Peyer's patch (tissue), 4 donors: ENCODE data around the gene PDCD5. TPM values are rescaled to one million over a fixed set of nuclear protein-coding genes. Genes with fewer than 3 reads are reported as not detected.

Experiments used
- DNase-seq, 3 donors: peaks; one replicate each; pipeline ENCODE4 v3.0.0-alpha.2; 2017 to 2019
- H3K27ac ChIP-seq, 4 donors: fragments of 200-600 bp; sonication (generic); one replicate each; pipeline ENCODE4 v1.5.1; 2016 to 2019
- H3K27me3 ChIP-seq, 2 donors: fragments of 200-600 bp; sonication (generic); one replicate each; pipeline ENCODE4 v1.5.1; 2019
- H3K36me3 ChIP-seq, 3 donors: fragments of 200-600 bp; sonication (generic); one replicate each; pipeline ENCODE4 v1.5.1; 2016 to 2019
- H3K4me1 ChIP-seq, 4 donors: fragments of 200-600 bp; sonication (generic); one replicate each; pipeline ENCODE4 v1.5.1; 2016 to 2019
- H3K4me3 ChIP-seq, 4 donors: fragments of 200-600 bp; sonication (generic); 1 replicate in 3 of 4; 2 replicates in 1 of 4; pipeline ENCODE4 v1.5.1; 2016 to 2019; ENCODE audit warnings: mild to moderate bottlenecking in 1 of 4
- H3K9me3 ChIP-seq, 4 donors: fragments of 200-600 bp; sonication (generic); one replicate each; pipeline ENCODE4 v1.5.1; 2016 to 2019; ENCODE audit warnings: mild to moderate bottlenecking in 1 of 4
- POLR2A ChIP-seq, 2 donors: fragments of 450-650 bp; IDR thresholded peaks; one replicate each; pipeline ENCODE4 v1.5.1; 2017; ENCODE audit warnings: antibody characterized with exemption in 2 of 2, mild to moderate bottlenecking in 2 of 2, moderate library complexity in 2 of 2
- total RNA-seq, 4 donors: library from RNA; depleted of rRNA; stranded (reverse); fragments of >200 nt; gene quantifications; one replicate each; pipeline ENCODE4 v1.1.0, GENCODE V29; 2016
- TF ChIP-seq, protein P1 (sequence below), 6 experiments: fragments of 450-650 bp in 4 of 6; fragments of 200-600 bp in 2 of 6; sonication (generic) in 1 of 6; IDR thresholded peaks; one replicate each; pipeline ENCODE4 v1.5.1; 2017 to 2019; ENCODE audit warnings: antibody characterized with exemption in 6 of 6, mild to moderate bottlenecking in 3 of 6, moderate library complexity in 1 of 6

Gene PDCD5
- total RNA-seq, 4 donors from 2014 or later, result 32.5 to 80.0 (median 43.3) TPM

DNA sequence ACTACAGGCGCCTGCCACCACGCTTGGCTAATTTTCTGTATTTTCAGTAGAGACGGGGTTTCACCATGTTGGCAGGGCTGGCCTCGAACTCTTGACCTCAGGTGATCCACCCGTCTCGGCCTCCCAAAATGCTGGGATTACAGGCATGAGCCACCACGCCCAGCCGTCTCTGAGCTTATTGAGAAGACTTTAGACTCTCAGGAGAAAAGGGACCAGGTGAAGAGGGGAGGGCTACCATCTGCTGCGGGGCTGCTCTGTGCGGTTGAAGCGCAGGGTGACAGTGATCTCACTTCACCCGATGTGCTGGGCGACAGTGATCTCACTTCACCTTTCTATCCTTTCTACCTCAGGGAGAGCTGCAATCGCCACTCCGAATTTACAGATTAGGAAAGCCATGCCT is 25.3 kb downstream of the PDCD5 start:
- DNase-seq, result no peak
- Histone ChIP-seq H3K4me1 (no peaks in the 10 kb centered on the region), H3K4me3 (no peak overlapping the region), H3K9me3 (no peaks in the 10 kb centered on the region), H3K27me3 (no peaks in the 10 kb centered on the region), H3K36me3 (peaks cover 0 to 71% (median 0%) of the 10 kb centered on the region in 3 donors), H3K27ac (no peak overlapping the region)
- TF ChIP-seq, protein P1, sequence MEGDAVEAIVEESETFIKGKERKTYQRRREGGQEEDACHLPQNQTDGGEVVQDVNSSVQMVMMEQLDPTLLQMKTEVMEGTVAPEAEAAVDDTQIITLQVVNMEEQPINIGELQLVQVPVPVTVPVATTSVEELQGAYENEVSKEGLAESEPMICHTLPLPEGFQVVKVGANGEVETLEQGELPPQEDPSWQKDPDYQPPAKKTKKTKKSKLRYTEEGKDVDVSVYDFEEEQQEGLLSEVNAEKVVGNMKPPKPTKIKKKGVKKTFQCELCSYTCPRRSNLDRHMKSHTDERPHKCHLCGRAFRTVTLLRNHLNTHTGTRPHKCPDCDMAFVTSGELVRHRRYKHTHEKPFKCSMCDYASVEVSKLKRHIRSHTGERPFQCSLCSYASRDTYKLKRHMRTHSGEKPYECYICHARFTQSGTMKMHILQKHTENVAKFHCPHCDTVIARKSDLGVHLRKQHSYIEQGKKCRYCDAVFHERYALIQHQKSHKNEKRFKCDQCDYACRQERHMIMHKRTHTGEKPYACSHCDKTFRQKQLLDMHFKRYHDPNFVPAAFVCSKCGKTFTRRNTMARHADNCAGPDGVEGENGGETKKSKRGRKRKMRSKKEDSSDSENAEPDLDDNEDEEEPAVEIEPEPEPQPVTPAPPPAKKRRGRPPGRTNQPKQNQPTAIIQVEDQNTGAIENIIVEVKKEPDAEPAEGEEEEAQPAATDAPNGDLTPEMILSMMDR (IDR thresholded peaks at IDR 0.05), result no peak
- no peak for TF ChIP-seq POLR2A (IDR thresholded peaks at IDR 0.05)

DNA sequence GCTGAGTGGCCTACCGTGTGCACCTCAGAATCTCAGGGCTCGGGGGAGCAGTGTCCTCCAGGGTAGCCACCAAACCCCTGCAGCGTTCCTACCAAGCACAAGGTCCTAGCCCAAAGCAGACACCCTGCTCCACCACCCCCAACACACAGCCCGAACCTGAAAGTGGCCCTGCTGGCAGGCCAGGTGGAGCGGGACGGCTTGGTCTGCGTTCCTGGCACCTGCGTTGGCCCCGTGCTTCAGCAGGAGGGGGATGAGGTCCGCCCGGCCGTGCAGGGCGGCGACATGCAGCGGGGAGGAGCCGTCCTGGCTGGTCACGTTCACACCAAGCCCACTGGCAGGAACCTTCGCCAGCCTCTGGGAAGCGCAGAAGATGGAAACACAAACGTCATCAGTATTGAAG is 26.5 kb downstream of the PDCD5 start:
- no peaks in the 10 kb centered on the region for H3K9me3 ChIP-seq
- DNase-seq, result no peak
- no peak overlapping the region for H3K4me3 ChIP-seq
- no peak overlapping the region for H3K27ac ChIP-seq
- TF ChIP-seq, protein P1 (IDR thresholded peaks at IDR 0.05), result no peak
- no peak for TF ChIP-seq POLR2A (IDR thresholded peaks at IDR 0.05)
- H3K27me3 ChIP-seq, result no peaks in the 10 kb centered on the region
- no peaks in the 10 kb centered on the region for H3K4me1 ChIP-seq
- peaks cover 0 to 71% (median 0%) of the 10 kb centered on the region in 3 donors for H3K36me3 ChIP-seq

DNA sequence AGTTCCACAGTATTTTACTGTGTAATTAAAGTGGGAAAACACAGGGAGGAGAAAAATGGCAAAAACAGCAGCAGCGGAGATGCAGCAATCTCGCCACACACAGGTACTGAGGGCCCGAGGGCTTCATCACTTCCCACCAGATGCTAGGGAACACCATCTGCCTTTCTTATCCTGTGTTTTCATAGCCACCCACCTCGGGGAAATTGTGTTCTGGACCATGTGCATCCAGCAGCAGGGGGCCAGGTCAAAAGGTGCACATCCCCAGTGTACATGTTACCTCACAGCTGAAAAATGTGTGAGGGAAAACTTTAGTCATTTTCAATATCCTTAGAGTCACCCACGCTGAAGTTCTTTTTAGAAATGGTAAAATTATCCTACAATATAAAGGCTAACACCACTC is 30.2 kb downstream of the PDCD5 start:
- H3K27ac ChIP-seq, result no peak overlapping the region
- peaks cover 0 to 70% (median 0%) of the 10 kb centered on the region in 3 donors for H3K36me3 ChIP-seq
- no peak for TF ChIP-seq POLR2A (IDR thresholded peaks at IDR 0.05)
- TF ChIP-seq, protein P1 (IDR thresholded peaks at IDR 0.05), result no peak
- no peak for DNase-seq
- no peak overlapping the region for H3K4me3 ChIP-seq
- no peaks in the 10 kb centered on the region for H3K27me3 ChIP-seq
- H3K9me3 ChIP-seq, result no peaks in the 10 kb centered on the region
- no peaks in the 10 kb centered on the region for H3K4me1 ChIP-seq

DNA sequence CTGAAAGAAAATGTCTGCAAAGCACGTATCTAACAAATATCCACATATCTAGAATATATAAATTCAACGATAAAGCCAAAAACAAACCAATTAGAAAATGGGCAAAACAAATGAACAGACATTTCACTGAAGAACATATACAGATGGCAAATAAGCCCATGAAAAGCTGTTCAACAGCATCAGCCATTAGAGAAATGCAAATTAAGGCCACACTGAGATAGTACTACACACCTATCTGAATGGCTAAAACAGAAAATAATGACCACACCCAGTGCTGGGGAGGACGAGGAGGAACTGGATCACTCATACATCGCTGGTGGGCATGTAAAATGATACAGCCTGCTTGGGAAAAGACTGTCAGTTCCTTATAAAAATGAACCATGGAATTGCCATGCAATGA is 32.0 kb downstream of the PDCD5 start:
- Histone ChIP-seq H3K4me1 (no peaks in the 10 kb centered on the region), H3K27me3 (no peaks in the 10 kb centered on the region), H3K27ac (no peak overlapping the region), H3K36me3 (peaks cover 0 to 73% (median 0%) of the 10 kb centered on the region in 3 donors), H3K9me3 (no peaks in the 10 kb centered on the region), H3K4me3 (no peak overlapping the region)
- TF ChIP-seq, protein P1 (IDR thresholded peaks at IDR 0.05), result no peak
- TF ChIP-seq POLR2A (IDR thresholded peaks at IDR 0.05), result no peak
- no peak for DNase-seq

DNA sequence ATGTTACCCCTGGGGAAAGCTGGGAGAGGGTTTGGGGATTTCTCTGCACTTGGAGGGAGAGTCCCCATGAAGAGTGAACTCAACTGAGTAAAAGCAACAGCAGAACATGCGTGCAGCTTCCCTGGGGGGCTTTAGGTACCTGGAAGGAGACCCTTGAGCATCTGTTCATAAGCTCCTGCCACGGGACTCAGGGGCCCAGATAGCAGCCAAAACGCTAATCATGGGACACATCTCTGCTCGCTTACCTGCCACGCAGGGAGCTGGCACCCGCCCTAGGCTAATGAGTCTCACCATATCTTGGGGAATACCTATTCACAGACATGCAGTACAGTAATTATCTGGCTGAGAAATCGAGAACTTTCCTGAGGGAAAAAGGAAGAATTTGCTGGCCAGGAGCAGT is 33.9 kb downstream of the PDCD5 start:
- H3K4me1 ChIP-seq, result no peaks in the 10 kb centered on the region
- H3K27ac ChIP-seq, result no peak overlapping the region
- TF ChIP-seq POLR2A (IDR thresholded peaks at IDR 0.05), result no peak
- TF ChIP-seq, protein P1 (IDR thresholded peaks at IDR 0.05), result no peak
- no peaks in the 10 kb centered on the region for H3K9me3 ChIP-seq
- DNase-seq, result no peak
- H3K4me3 ChIP-seq, result no peak overlapping the region
- H3K27me3 ChIP-seq, result no peaks in the 10 kb centered on the region
- peaks cover 0 to 82% (median 0%) of the 10 kb centered on the region in 3 donors for H3K36me3 ChIP-seq

DNA sequence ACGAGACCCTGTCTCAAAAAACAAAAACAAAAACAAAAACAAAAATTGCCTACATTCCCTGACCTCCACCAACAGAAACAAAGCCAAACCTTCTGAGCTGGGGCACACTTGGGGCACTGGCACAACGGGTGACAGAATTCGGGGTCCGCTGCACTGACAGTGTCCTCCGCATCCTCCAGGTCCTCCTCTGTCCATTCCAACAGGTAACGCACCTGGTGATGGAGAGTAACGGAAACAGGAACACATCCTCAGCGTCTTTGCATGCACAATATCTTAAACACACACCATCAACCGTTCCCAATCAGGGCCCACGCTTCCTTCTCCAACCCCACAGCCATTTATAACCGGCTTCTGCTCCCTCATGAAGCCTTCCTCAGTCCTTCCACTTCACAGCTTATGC is 34.6 kb downstream of the PDCD5 start:
- H3K36me3 ChIP-seq, result peaks cover 0 to 89% (median 0%) of the 10 kb centered on the region in 3 donors
- H3K27ac ChIP-seq, result no peak overlapping the region
- H3K4me3 ChIP-seq, result no peak overlapping the region
- H3K9me3 ChIP-seq, result no peaks in the 10 kb centered on the region
- no peak for DNase-seq
- TF ChIP-seq POLR2A (IDR thresholded peaks at IDR 0.05), result no peak
- TF ChIP-seq, protein P1 (IDR thresholded peaks at IDR 0.05), result no peak
- H3K4me1 ChIP-seq, result no peaks in the 10 kb centered on the region
- H3K27me3 ChIP-seq, result no peaks in the 10 kb centered on the region
